HG03060 (cell line): ENCODE measurements around the gene ZNF532.

Source experiments
- ATAC-seq: cut with Tn5 transposase; IDR thresholded peaks from one replicate; pipeline ENCODE4 v1.9.1; 2021; ENCODE audit warnings: low read depth, moderate number of reproducible peaks; ENCODE audit not compliant: unreplicated experiment

The ZNF532 gene

GRCh38 chr18:58934933-58935577 lies 70.4 kb downstream of the ZNF532 start:
- no peak for ATAC-seq

- no peak for ATAC-seq
These were observed 72.6 kb downstream of the ZNF532 start for GRCh38 chr18:58937071-58937886.

- no peak for ATAC-seq
These were observed 73.2 kb downstream of the ZNF532 start for GRCh38 chr18:58937887-58938267.

GRCh38 chr18:58941426-58942099 lies 76.9 kb downstream of the ZNF532 start:
- no peak for ATAC-seq

- ATAC-seq, result no peak
These were observed 79.2 kb downstream of the ZNF532 start for GRCh38 chr18:58943896-58944295.

GRCh38 chr18:58947136-58947732 lies 82.6 kb downstream of the ZNF532 start:
- ATAC-seq, result no peak

- ATAC-seq, result no peak
These were observed 84.4 kb downstream of the ZNF532 start for GRCh38 chr18:58949031-58949430.

- ATAC-seq, result no peak
These were observed 87.5 kb downstream of the ZNF532 start for GRCh38 chr18:58951986-58952702.

GRCh38 chr18:58952858-58953257 lies 88.2 kb downstream of the ZNF532 start:
- no peak for ATAC-seq

GRCh38 chr18:58953627-58954026 lies 89.0 kb downstream of the ZNF532 start:
- ATAC-seq, result no peak

- no peak for ATAC-seq
These were observed 90.3 kb downstream of the ZNF532 start for GRCh38 chr18:58955001-58955400.

GRCh38 chr18:58955738-58956137 lies 91.1 kb downstream of the ZNF532 start:
- ATAC-seq, result no peak

- no peak for ATAC-seq
These were observed 94.0 kb downstream of the ZNF532 start for GRCh38 chr18:58958628-58959027.

GRCh38 chr18:58960508-58960907 lies 95.8 kb downstream of the ZNF532 start:
- ATAC-seq, result no peak

- no peak for ATAC-seq
These were observed 96.5 kb downstream of the ZNF532 start for GRCh38 chr18:58960946-58961722.

- ATAC-seq, result no peak
These were observed 97.7 kb downstream of the ZNF532 start for GRCh38 chr18:58962336-58962735.

GRCh38 chr18:58965291-58966004 lies 100.8 kb downstream of the ZNF532 start:
- ATAC-seq, result no peak

GRCh38 chr18:58966005-58966677 lies 101.5 kb downstream of the ZNF532 start:
- ATAC-seq, result no peak

GRCh38 chr18:58966704-58967103 lies 102.0 kb downstream of the ZNF532 start:
- ATAC-seq, result no peak
